Activated CD4-positive, alpha-beta T cell treated with anti-CD3 and anti-CD28 coated beads, Interleukin-2, amount 50 U/mL, for 16 hours (primary cell): ENCODE data around the gene MYH7B.
A peak's percentile ranks its signal among the peaks of the same experiment; 100 is the strongest.

Experiments
- DNase-seq: peaks from one replicate; pipeline ENCODE4 v3.0.0-alpha.2; 2020

Gene MYH7B

GRCh38 chr20:34955231-34956040 is at the start of gene MYH7B, which contains the start of gene GSS:
MYH7B (plus strand) TSS chr20:34955868; CDS start chr20:34978006, 22,138 bp downstream.
GSS (minus strand) TSS chr20:34955806; CDS start chr20:34951852, 3,954 bp downstream.
- DNase-seq = peak; percentile 98

GRCh38 chr20:34907616-34908469 is 47.8 kb upstream of the MYH7B start:
- no peak for DNase-seq

- no peak for DNase-seq
Observed at GRCh38 chr20:34915131-34915530, 40.5 kb upstream of the MYH7B start.

GRCh38 chr20:34915749-34916455 is 39.8 kb upstream of the MYH7B start:
- DNase-seq = no peak

- no peak for DNase-seq
Observed at GRCh38 chr20:34916774-34917354, 38.8 kb upstream of the MYH7B start.

GRCh38 chr20:34920055-34920454 is 35.6 kb upstream of the MYH7B start:
- peak; percentile 15 for DNase-seq

- DNase-seq = peak; percentile 11
Observed at GRCh38 chr20:34921436-34921835, 34.2 kb upstream of the MYH7B start.

GRCh38 chr20:34922654-34923381 is 32.9 kb upstream of the MYH7B start:
- DNase-seq = no peak

GRCh38 chr20:34923414-34923813 is 32.3 kb upstream of the MYH7B start:
- no peak for DNase-seq

GRCh38 chr20:34925341-34925740 is 30.3 kb upstream of the MYH7B start:
- DNase-seq = no peak

GRCh38 chr20:34925981-34926380 is 29.7 kb upstream of the MYH7B start:
- DNase-seq = no peak

GRCh38 chr20:34926581-34926980 is 29.1 kb upstream of the MYH7B start:
- no peak for DNase-seq

GRCh38 chr20:34927736-34928135 is 27.9 kb upstream of the MYH7B start:
- no peak for DNase-seq

- DNase-seq = no peak
Observed at GRCh38 chr20:34928411-34928810, 27.3 kb upstream of the MYH7B start.

GRCh38 chr20:34931771-34932170 is 23.9 kb upstream of the MYH7B start:
- no peak for DNase-seq

- DNase-seq = no peak
Observed at GRCh38 chr20:34938466-34939163, 17.1 kb upstream of the MYH7B start.

GRCh38 chr20:34940081-34940481 is 15.6 kb upstream of the MYH7B start:
- DNase-seq = no peak

GRCh38 chr20:34941226-34941625 is 14.4 kb upstream of the MYH7B start:
- no peak for DNase-seq

- DNase-seq = no peak
Observed at GRCh38 chr20:34942301-34942700, 13.4 kb upstream of the MYH7B start.

GRCh38 chr20:34943808-34944567 is 11.7 kb upstream of the MYH7B start:
- no peak for DNase-seq
